IMR-90 (cell line): ENCODE data around the gene TMEM40. TPM values are rescaled to one million over a fixed set of nuclear protein-coding genes. Genes with fewer than 3 reads are reported as not detected.

ENCODE experiments used
- ATAC-seq: fragments of 200-7000 bp; cut with Tn5 transposase; 2 replicates; pipeline ENCODE4 v1.9.1; 2020; ENCODE audit warnings: low read depth, mild to moderate bottlenecking, moderate library complexity
- BruUV-seq: library from RNA; stranded (reverse); fragments of 400-500 nt; replicated peaks from 2 replicates; lab custom pipeline; 2021; lab: Mats Ljungman, UMichigan
- CTCF ChIA-PET: fragments of 300-600 bp; formaldehyde crosslinking; extraction: SDS; loops from one replicate; lab custom pipeline; 2021; ENCODE audit warnings: antibody characterized with exemption; lab: Yijun Ruan, JAX
- POLR2A ChIA-PET: fragments of 300-600 bp; sonication (Branson Sonifier 250); formaldehyde crosslinking; loops from one replicate; lab custom pipeline; 2022; ENCODE audit warnings: antibody characterized with exemption; ENCODE audit not compliant: unreplicated experiment; lab: Charles Lee
- DNase-seq: peaks from one replicate; pipeline ENCODE4 v3.0.0; 2013
- H2AFZ ChIP-seq: replicated peaks from 2 replicates; pipeline ENCODE3; 2013; ENCODE audit warnings: low read length, mild to moderate bottlenecking; ENCODE audit not compliant: poor library complexity
- H2AK5ac ChIP-seq: 2 replicates; pipeline ENCODE4 v1.6.1; 2013; ENCODE audit warnings: low read depth, low read length, inconsistent platforms
- H2AK9ac ChIP-seq: replicated peaks from 2 replicates; pipeline ENCODE3; 2013; ENCODE audit warnings: mild to moderate bottlenecking, low read depth, low read length, moderate library complexity; ENCODE audit not compliant: poor library complexity
- H2BK120ac ChIP-seq: 2 replicates; pipeline ENCODE4 v1.6.1; 2013; ENCODE audit warnings: low read depth, low read length, inconsistent platforms
- H2BK15ac ChIP-seq: 3 replicates; pipeline ENCODE4 v1.6.1; 2013; ENCODE audit warnings: low read depth, low read length, inconsistent platforms
- H2BK20ac ChIP-seq: 2 replicates; pipeline ENCODE4 v1.6.1; 2013; ENCODE audit warnings: low read depth, mild to moderate bottlenecking, inconsistent platforms, low read length, moderate library complexity
- H2BK5ac ChIP-seq: 2 replicates; pipeline ENCODE4 v1.6.1; 2013; ENCODE audit warnings: mild to moderate bottlenecking, low read depth, low read length, inconsistent platforms; ENCODE audit not compliant: poor library complexity, severe bottlenecking
- H3K14ac ChIP-seq: replicated peaks from 2 replicates; pipeline ENCODE4 v1.6.1; 2013; ENCODE audit warnings: low read depth, low read length, inconsistent platforms
- H3K18ac ChIP-seq: 2 replicates; pipeline ENCODE4 v1.6.1; 2013; ENCODE audit warnings: low read depth, low read length, control low read depth
- H3K23ac ChIP-seq: 2 replicates; pipeline ENCODE4 v1.6.1; 2013; ENCODE audit warnings: low read depth, low read length, inconsistent platforms
- H3K27ac ChIP-seq: 2 replicates; pipeline ENCODE4 v1.5.1; 2013; ENCODE audit warnings: mild to moderate bottlenecking, control low read depth, low read length; ENCODE audit not compliant: insufficient read depth
- H3K27me3 ChIP-seq: 2 replicates; pipeline ENCODE4 v1.6.1; 2013; ENCODE audit warnings: low read length; ENCODE audit not compliant: control insufficient read depth, insufficient read depth
- H3K36me3 ChIP-seq: 2 replicates; pipeline ENCODE4 v1.6.1; 2013; ENCODE audit warnings: low read length, mixed read lengths; ENCODE audit not compliant: control insufficient read depth, insufficient read depth
- H3K4ac ChIP-seq: 2 replicates; pipeline ENCODE4 v1.6.1; 2013; ENCODE audit warnings: low read depth, low read length, inconsistent platforms
- H3K4me1 ChIP-seq: 2 replicates; pipeline ENCODE4 v1.6.1; 2013; ENCODE audit warnings: low read length, mixed read lengths; ENCODE audit not compliant: control insufficient read depth, insufficient read depth
- H3K4me2 ChIP-seq: 2 replicates; pipeline ENCODE4 v1.6.1; 2013; ENCODE audit warnings: low read depth, mild to moderate bottlenecking, control low read depth, low read length, moderate library complexity
- H3K4me3 ChIP-seq: 2 replicates; pipeline ENCODE4 v1.5.1; 2013; ENCODE audit warnings: low read depth, mild to moderate bottlenecking, control low read depth, low read length, moderate library complexity; ENCODE audit not compliant: insufficient read depth
- H3K56ac ChIP-seq: 2 replicates; pipeline ENCODE4 v1.6.1; 2013; ENCODE audit warnings: low read length, inconsistent platforms; ENCODE audit not compliant: insufficient read depth; ENCODE audit errors: extremely low read depth
- H3K79me1 ChIP-seq, 2 experiments: 2 replicates each; pipeline ENCODE4 v1.6.1; 2013; ENCODE audit warnings: low read length in 2 of 2, inconsistent platforms in 1 of 2, low read depth in 1 of 2
- H3K9ac ChIP-seq: 2 replicates; pipeline ENCODE4 v1.6.1; 2013; ENCODE audit warnings: low read depth, low read length, control low read depth
- H3K9me1 ChIP-seq: 2 replicates; pipeline ENCODE4 v1.6.1; 2013; ENCODE audit warnings: low read length, inconsistent platforms; ENCODE audit not compliant: insufficient read depth
- H3K9me3 ChIP-seq: 2 replicates; pipeline ENCODE4 v1.6.1; 2013; ENCODE audit warnings: low read length; ENCODE audit not compliant: control insufficient read depth, insufficient read depth
- H4K20me1 ChIP-seq: 2 replicates; pipeline ENCODE4 v1.6.1; 2013; ENCODE audit warnings: low read length, inconsistent platforms; ENCODE audit not compliant: insufficient read depth
- H4K5ac ChIP-seq: 2 replicates; pipeline ENCODE4 v1.6.1; 2013; ENCODE audit warnings: mild to moderate bottlenecking, low read depth, low read length, control low read depth
- H4K8ac ChIP-seq, 2 experiments: 2 replicates each; pipeline ENCODE4 v1.6.1; 2013; ENCODE audit warnings: low read depth in 2 of 2, low read length in 2 of 2, control low read depth in 1 of 2, inconsistent platforms in 1 of 2
- H4K91ac ChIP-seq: 2 replicates; pipeline ENCODE4 v1.6.1; 2013; ENCODE audit warnings: low read depth, low read length, inconsistent platforms; ENCODE audit not compliant: insufficient read depth
- BHLHE40 ChIP-seq: fragments of 150-350 bp; IDR thresholded peaks from 2 replicates; pipeline ENCODE4 v1.6.1; 2016; ENCODE audit warnings: mild to moderate bottlenecking, low read depth, low read length
- CEBPB ChIP-seq: IDR thresholded peaks from 2 replicates; pipeline ENCODE4 v1.6.1; 2012; ENCODE audit warnings: low read depth, low read length, improper control_type of control experiment
- CHD1 ChIP-seq: IDR thresholded peaks from 2 replicates; pipeline ENCODE4 v1.6.1; 2012; ENCODE audit warnings: low read depth, low read length, improper control_type of control experiment
- FOS ChIP-seq: fragments of 150-350 bp; IDR thresholded peaks from 2 replicates; pipeline ENCODE4 v1.6.1; 2016; ENCODE audit warnings: low read depth, low read length
- MAFK ChIP-seq: IDR thresholded peaks from 2 replicates; pipeline ENCODE4 v1.6.1; 2012; ENCODE audit warnings: low read depth, low read length, improper control_type of control experiment
- MAZ ChIP-seq: IDR thresholded peaks from 2 replicates; pipeline ENCODE4 v1.6.1; 2012; ENCODE audit warnings: low read depth, mild to moderate bottlenecking, low read length, improper control_type of control experiment, moderate library complexity, borderline replicate concordance
- MXI1 ChIP-seq: IDR thresholded peaks from 2 replicates; pipeline ENCODE4 v1.6.1; 2012; ENCODE audit warnings: low read depth, mild to moderate bottlenecking, low read length, moderate library complexity, borderline replicate concordance
- NFE2L2 ChIP-seq: fragments of 150-350 bp; IDR thresholded peaks from 2 replicates; pipeline ENCODE4 v1.6.1; 2016; ENCODE audit warnings: low read depth, mild to moderate bottlenecking, low read length
- POLR2A ChIP-seq: IDR thresholded peaks from 2 replicates; pipeline ENCODE4 v1.6.1; 2012; ENCODE audit warnings: mild to moderate bottlenecking, low read depth, low read length
- RAD21 ChIP-seq: IDR thresholded peaks from 2 replicates; pipeline ENCODE4 v1.6.1; 2012; ENCODE audit warnings: low read length, improper control_type of control experiment
- RCOR1 ChIP-seq: IDR thresholded peaks from 2 replicates; pipeline ENCODE4 v1.6.1; 2012; ENCODE audit warnings: mild to moderate bottlenecking, low read length, improper control_type of control experiment; ENCODE audit not compliant: insufficient replicate concordance
- RFX5 ChIP-seq: IDR thresholded peaks from 2 replicates; pipeline ENCODE4 v1.8.0; 2012; ENCODE audit warnings: low read depth, mild to moderate bottlenecking, low read length, moderate library complexity
- SMC3 ChIP-seq: fragments of 150-350 bp; IDR thresholded peaks from 2 replicates; pipeline ENCODE4 v1.6.1; 2016; ENCODE audit warnings: low read depth, mild to moderate bottlenecking, antibody characterized with exemption, low read length, moderate library complexity
- USF2 ChIP-seq: fragments of 150-350 bp; IDR thresholded peaks from 2 replicates; pipeline ENCODE4 v1.6.1; 2017; ENCODE audit warnings: mild to moderate bottlenecking, antibody characterized with exemption, low read length, low read depth
- WGBS, 2 experiments: methylation state at CpG; one replicate each; pipeline versions ENCODE4 v1.1.5 to v1.1.7; 2013; ENCODE audit warnings: missing lambda C conversion rate in 2 of 2; ENCODE audit not compliant: insufficient read length in 1 of 2; ENCODE audit errors: extremely low coverage in 2 of 2; 5-methylcytosine and 5-hydroxymethylcytosine counted together
- dilution Hi-C: fragments of 300-500 bp; cut with HindIII; formaldehyde crosslinking; loops from one replicate; pipeline ENCODE4 v1.14.3; 2018; ENCODE audit warnings: low sequenced_read_pairs; ENCODE audit not compliant: unreplicated experiment
- in situ Hi-C: fragments of 300-500 bp; cut with MboI; formaldehyde crosslinking; loops from 3 replicates; pipeline ENCODE4 v1.14.3; 2019; ENCODE audit warnings: low sequenced_read_pairs, inconsistent platforms, mixed read lengths
- intact Hi-C: fragments of 100-400 bp; cut with micrococcal nuclease; formaldehyde crosslinking; loops from 2 replicates; pipeline ENCODE4 v1.10.0; 2022
- polyA plus RNA-seq, 3 experiments: library from polyadenylated mRNA; depleted of rRNA; stranded (reverse); fragments of >200 nt; gene quantifications; 2 replicates each; pipeline ENCODE4 v1.2.3, GENCODE V29; 2012; ENCODE audit warnings: low replicate concordance in 1 of 3
- total RNA-seq: library from RNA; depleted of rRNA; stranded (reverse); fragments of >200 nt; gene quantifications from 2 replicates; pipeline ENCODE4 v1.2.3, GENCODE V29; 2012
- TF ChIP-seq, protein P1 (sequence below): conservative IDR thresholded peaks from 2 replicates; pipeline ENCODE4 v1.5.1; 2012; ENCODE audit warnings: mild to moderate bottlenecking, low read depth, low read length, improper control_type of control experiment
- TF ChIP-seq, protein P2 (sequence below): fragments of 150-350 bp; IDR thresholded peaks from 2 replicates; pipeline ENCODE4 v1.6.1; 2016; ENCODE audit warnings: low read depth, mild to moderate bottlenecking, low read length, moderate library complexity, borderline replicate concordance

The TMEM40 gene
- total and polyA plus RNA-seq, 2 of the 4 experiments (the other 2 are of a cell fraction): 0.27 TPM; not detected in 1

DNA sequence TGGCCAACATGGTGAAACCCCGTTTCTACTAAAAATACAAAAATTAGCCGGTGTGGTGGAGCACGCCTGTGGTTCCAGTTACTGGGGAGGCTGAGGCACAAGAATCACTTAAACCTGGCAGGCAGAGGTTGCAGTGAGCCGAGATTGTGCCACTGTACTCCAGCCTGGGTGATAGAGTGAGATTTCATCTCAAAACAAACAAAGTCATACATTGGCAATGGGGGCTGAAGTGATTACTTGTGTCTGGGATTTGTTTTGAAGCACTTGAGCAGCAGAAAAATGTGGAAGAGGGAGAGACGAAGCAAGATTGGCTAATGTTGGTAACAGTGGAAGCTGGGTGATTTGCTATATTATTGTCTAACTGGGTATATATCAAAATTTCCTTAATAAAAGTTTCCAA is 13.4 kb upstream of the TMEM40 start:
- DNase-seq: no peak
- no peak overlapping the region for H3K27ac ChIP-seq
- no peak overlapping the region for H4K5ac ChIP-seq
- no peaks in the 10 kb centered on the region for H3K4me1 ChIP-seq
- no peaks in the 10 kb centered on the region for H3K36me3 ChIP-seq
- no peak overlapping the region for H4K91ac ChIP-seq
- ChIA-PET POLR2A (no interaction called here), CTCF (no interaction called here)
- H2BK5ac ChIP-seq: no peak overlapping the region
- H3K14ac ChIP-seq: no peak overlapping the region; the same call in 1 of the 2 replicates
- H2BK20ac ChIP-seq: no peak overlapping the region
- H2BK120ac ChIP-seq: no peak overlapping the region
- H2AK5ac ChIP-seq: no peak overlapping the region
- ATAC-seq: peak; percentile 37; the same call in 1 of the 2 replicates
- H2BK15ac ChIP-seq: 0 out of 3 replicates have a peak overlapping the region, but pooled peaks have one; percentile 13
- H2AK9ac ChIP-seq: no peak overlapping the region
- in situ Hi-C loops (no loop called here), dilution Hi-C loops (no loop called here), intact Hi-C loops (no loop called here)
- H4K8ac ChIP-seq: no peak overlapping the region
- no peaks in the 10 kb centered on the region for H4K20me1 ChIP-seq
- WGBS, 2 experiments: no CpG with 5 or more reads among the region's 5 CpGs
- no peak for TF ChIP-seq SMC3
- no peak for TF ChIP-seq CHD1
- TF ChIP-seq POLR2A: no peak
- no peak for TF ChIP-seq MAFK
- TF ChIP-seq RFX5: no peak
- no peak for TF ChIP-seq BHLHE40
- TF ChIP-seq FOS: no peak
- TF ChIP-seq, protein P1, sequence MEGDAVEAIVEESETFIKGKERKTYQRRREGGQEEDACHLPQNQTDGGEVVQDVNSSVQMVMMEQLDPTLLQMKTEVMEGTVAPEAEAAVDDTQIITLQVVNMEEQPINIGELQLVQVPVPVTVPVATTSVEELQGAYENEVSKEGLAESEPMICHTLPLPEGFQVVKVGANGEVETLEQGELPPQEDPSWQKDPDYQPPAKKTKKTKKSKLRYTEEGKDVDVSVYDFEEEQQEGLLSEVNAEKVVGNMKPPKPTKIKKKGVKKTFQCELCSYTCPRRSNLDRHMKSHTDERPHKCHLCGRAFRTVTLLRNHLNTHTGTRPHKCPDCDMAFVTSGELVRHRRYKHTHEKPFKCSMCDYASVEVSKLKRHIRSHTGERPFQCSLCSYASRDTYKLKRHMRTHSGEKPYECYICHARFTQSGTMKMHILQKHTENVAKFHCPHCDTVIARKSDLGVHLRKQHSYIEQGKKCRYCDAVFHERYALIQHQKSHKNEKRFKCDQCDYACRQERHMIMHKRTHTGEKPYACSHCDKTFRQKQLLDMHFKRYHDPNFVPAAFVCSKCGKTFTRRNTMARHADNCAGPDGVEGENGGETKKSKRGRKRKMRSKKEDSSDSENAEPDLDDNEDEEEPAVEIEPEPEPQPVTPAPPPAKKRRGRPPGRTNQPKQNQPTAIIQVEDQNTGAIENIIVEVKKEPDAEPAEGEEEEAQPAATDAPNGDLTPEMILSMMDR: no peak
- TF ChIP-seq RCOR1: no peak
- TF ChIP-seq USF2: no peak
- TF ChIP-seq NFE2L2: no peak
- TF ChIP-seq, protein P2, sequence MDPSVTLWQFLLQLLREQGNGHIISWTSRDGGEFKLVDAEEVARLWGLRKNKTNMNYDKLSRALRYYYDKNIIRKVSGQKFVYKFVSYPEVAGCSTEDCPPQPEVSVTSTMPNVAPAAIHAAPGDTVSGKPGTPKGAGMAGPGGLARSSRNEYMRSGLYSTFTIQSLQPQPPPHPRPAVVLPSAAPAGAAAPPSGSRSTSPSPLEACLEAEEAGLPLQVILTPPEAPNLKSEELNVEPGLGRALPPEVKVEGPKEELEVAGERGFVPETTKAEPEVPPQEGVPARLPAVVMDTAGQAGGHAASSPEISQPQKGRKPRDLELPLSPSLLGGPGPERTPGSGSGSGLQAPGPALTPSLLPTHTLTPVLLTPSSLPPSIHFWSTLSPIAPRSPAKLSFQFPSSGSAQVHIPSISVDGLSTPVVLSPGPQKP: no peak
- no peak for TF ChIP-seq MAZ
- no peak for TF ChIP-seq MXI1
- no peak for TF ChIP-seq RAD21
- TF ChIP-seq CEBPB: no peak
- no peak overlapping the region for H3K4ac ChIP-seq
- no peak overlapping the region for H3K23ac ChIP-seq
- H3K56ac ChIP-seq: no peak overlapping the region
- H3K4me2 ChIP-seq: no peak overlapping the region
- H2AFZ ChIP-seq: no peak overlapping the region
- no peaks in the 10 kb centered on the region for H3K79me1 ChIP-seq
- no TSS peak for BruUV-seq
- no peak overlapping the region for H3K18ac ChIP-seq
- H3K9ac ChIP-seq: no peak overlapping the region
- peaks cover 2% of the 10 kb centered on the region; the same call in 1 of the 2 replicates for H3K9me3 ChIP-seq
- no peaks in the 10 kb centered on the region for H3K9me1 ChIP-seq
- H3K27me3 ChIP-seq: peaks cover 10% of the 10 kb centered on the region
- H3K4me3 ChIP-seq: no peak overlapping the region
